Transverse colon (tissue), 4 donors: ENCODE measurements around the gene SH2D7.

Source experiments
- CTCF ChIP-seq, 5 experiments: fragments of 200-600 bp in 3 of 5; fragments of 450-650 bp in 2 of 5; sonication (generic) in 3 of 5; IDR thresholded peaks; 1 replicate in 2 of 5; 2 replicates in 3 of 5; pipeline ENCODE4 v1.5.1; 2016 to 2017; ENCODE audit warnings: antibody characterized with exemption in 5 of 5, inconsistent platforms in 3 of 5, mild to moderate bottlenecking in 2 of 5, moderate library complexity in 1 of 5
- POLR2A ChIP-seq: fragments of 450-650 bp; IDR thresholded peaks from one replicate; pipeline ENCODE4 v1.6.1; 2016; ENCODE audit warnings: antibody characterized with exemption, mild to moderate bottlenecking, moderate library complexity
- POLR2AphosphoS5 ChIP-seq, 3 donors: sonication (generic); formaldehyde crosslinking; IDR thresholded peaks; one replicate each; pipeline ENCODE4 v1.6.1; 2016; ENCODE audit warnings: antibody characterized with exemption in 3 of 3

GRCh38 chr15:78047761-78048627 is 44.4 kb upstream of the SH2D7 start:
- TF ChIP-seq POLR2A (no peak), CTCF (IDR thresholded peaks at IDR 0.05) (no peak), POLR2AphosphoS5 (IDR thresholded peaks at IDR 0.05) (peak in 1 of 3 donors; percentile 3)
